ENCODE measurements around the gene PDP2.

DNA sequence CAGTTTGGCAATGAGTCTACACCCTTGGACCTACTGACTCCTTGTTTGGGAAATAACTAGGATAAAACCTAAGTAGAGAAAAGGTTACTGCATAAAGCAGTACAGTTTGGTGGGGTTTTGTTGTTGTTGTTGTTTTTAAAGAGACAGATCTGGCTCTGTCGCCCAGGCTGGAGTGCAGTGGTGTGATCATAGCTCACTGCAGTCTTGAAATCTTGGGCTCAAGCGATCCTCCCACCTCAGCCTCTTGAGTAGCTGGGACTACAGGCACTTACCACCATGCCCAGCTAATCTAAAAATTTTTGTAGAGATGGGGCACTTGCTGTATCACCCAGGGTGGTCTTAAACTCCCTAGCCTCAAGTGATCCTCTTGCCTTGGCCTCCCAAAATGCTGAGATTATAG is 1.2 kb downstream of the PDP2 start:
- TF ChIP-seq CTCF (IDR thresholded peaks at IDR 0.05; ENCODE audit: low read length) (no peak), EZH2 (IDR thresholded peaks at IDR 0.05; ENCODE audit: borderline replicate concordance, low read length) (no peak)

Data from OCI-LY1 (cell line).